ENCODE data around the gene KCNJ10. TPM values are rescaled to one million over a fixed set of nuclear protein-coding genes. Genes with fewer than 3 reads are reported as not detected.

Gene KCNJ10
- total RNA-seq (ENCODE audit: low replicate concordance): not detected in 2 replicates

DNA sequence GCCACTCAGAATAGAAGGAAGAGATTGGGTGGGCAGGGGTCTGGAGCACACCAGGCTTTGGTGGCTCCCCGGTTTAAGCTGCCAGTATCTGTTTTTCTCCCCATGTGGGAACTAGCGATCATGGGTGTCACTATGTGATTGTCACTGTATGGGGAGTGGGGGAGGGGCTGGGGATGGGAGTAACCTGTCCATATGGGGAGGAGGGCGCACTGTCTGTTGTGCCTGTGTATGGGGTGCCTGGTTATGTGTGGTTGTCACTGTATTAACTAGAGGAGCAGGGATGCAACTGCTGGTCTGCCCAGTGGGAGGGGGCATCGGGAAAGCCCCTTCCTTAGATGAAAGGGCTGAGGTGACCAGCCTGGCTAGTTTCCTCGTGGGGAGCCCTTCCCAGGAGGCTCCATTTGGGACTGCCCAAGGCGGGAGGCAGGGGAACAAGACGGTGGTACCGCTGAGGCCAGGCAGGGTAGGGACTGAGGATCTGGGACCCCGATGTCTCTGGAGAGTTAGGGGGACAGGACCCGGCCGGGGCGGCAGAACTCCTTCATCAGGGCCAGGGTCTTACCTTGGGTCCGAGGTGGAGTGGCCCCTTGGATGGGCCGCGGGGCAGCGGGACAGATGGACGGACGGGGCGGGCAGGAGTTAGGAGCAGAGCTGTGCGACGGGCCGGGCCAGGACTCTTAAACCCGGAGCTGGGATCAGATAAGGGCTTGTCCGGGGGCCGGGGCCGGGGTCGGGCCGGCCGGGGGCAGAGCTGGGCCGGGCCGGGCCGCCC is at the start of gene KCNJ10:
TSS of gene KCNJ10 (minus strand) at position 701 of the 772 bp plus-strand sequence. CDS start 27,628 bp downstream, outside the sequence.

DNA sequence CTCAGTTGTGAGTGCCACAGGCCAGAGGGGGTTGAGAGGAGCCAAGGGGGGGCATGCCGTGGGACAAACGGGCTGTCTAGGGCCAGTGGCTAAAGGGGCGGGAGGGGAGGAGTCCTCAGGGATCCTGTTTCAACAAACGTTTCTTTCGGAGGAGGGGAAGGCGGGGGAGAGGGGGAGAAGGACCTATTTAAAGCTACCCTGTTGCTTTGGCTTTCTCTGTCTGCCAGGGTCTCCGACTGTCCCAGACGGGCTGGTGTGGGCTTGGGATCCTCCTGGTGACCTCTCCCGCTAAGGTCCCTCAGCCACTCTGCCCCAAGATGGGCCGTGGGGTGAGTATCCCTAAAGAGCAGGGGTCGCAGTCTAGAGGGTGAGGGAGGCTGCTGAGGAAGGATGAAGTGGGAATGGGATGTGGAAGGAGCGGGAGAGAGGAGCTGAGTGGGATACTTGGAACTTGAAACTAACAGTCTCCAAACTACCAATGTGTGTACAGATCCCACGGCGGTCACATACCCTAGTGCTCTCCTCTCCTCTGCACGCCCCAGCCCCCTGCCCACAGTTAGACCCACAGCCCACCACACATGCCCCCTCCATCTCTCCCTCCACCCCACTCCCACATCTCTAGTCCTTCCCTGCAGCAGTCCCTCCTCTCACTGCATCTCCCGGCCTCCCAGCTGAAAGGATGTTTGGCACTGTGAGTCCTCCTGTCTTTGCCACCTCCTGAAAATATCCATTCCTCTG is 45.8 kb upstream of the KCNJ10 start, which contains the start of gene ATP1A2:
TSS of gene ATP1A2 (plus strand) at position 215 of the 738 bp plus-strand sequence. CDS start at position 318, 103 bp downstream.

DNA sequence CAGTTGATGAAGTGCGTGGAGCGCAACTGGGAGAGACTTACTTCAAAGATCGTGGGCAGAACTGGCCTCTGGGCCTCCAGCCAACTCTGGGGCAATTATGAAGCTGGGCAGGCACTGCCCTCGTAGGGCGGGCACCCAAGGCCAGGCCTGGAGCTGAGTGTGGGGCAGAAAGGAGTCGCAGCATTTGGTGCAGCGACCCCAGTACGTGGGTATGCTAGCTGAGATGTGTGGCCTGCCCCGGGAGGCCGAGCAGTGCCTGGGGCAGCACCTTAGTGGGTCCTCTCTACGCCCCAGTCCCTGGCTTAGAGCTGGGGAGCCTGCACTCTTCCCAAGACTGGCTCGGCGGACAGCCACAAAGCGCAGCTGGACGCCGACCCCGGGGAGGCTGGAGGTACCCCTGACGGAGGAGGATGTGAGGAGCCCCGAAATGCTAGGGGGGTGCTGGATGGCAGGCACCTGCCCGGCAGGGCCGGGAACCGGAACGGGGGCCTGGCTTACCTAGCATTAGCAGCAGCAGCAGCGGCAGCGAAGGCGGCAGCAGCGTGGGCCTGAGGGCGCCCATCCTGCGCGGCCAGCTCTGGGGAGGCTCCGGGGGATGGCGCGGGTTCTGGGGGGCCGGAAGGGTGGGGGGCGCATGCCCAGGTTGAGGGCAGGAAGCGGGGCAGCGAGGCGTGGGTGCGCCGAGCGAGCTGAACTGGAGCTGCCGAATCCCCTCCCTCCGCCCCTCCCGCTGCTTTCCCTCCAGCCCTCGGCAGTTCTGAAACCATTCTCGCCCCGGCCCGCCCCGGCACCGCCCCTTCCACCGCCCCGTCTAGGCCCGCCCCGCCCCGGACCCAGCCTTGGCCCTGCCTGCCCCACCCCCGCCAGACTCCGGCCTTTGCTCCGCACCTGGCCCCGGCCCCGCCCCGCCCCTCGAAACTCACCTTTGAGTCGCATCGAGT is 28.2 kb upstream of the KCNJ10 start, which contains the start of gene IGSF8:
TSS of gene IGSF8 (minus strand) at position 709 of the 941 bp plus-strand sequence. CDS start at position 562, 147 bp downstream.

DNA sequence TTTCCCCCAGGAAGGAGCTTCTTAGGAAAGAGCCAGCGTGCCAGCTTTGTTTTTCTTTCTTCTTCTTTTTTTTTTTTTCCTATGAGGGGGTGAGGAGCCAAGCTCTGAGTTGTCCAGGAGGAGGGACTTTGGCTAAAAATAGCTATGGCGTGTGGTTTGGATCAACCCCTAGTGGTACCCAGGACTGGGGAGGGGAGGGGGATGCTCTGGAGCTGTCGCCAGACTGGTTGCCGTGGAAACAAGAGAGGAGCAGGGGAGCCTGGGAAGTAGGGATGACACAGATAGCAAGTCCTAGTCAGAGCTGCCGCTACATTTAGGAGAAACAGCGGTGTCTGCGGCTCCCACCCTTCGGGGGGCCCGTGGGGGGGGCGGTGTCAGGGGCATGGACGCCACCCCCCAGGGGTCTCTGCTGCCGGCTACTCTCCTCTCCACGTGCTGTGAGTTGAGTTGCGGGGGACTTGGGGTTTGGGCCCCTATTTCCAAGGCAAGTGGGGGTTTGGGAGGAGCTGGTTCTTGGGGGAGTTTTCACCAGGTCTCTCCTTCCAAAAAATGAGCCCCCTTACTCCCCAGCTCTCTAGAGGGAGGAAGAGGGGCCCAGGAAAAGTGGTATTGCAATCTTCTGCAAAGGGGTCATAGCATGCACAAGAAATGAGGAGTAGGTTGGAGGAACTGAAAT is 11.4 kb upstream of the KCNJ10 start, which contains the start of gene KCNJ9:
TSS of gene KCNJ9 (plus strand) at position 278 of the 676 bp plus-strand sequence. CDS start 2,493 bp downstream, outside the sequence.

DNA sequence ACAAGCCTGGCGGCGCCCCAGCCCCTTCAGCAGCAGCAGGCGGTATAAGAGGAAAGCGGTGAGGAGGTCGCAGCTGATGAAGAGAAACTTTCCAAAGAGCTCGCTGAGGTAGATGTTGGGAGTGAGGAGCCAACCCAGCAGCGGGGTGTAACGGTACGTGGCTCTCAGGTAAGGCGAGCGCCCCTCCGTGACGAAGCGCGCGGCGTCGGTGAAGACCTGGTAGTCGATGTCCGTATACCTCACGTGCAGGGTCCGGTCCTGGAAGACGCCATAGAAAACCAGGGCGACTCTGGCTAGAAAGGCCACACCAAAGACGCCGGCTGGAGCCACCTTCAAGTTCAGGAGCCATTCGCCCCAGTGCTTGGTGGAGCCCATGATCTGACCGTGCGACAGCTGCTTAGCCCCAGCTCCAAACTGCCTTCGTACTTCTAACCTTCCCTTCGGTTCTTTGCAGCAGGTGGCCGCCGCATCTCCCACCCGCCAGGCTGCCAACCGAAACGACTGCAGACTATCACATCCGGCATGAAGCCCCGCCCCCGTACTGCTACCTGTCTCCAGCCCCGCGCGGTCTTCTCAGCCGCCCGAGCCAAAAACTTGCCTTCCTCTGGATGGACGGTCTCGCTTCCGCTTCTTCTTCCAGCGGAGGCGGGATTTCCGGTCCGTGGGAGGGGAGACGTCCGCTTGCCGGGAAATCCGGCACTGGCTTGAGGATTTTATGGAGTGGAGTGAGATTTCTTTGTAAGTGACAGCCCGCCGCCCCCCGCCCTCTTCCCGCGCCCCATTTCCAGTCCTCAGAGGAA is 38.4 kb downstream of the KCNJ10 start, which contains the start of gene PIGM:
TSS of gene PIGM (minus strand) at position 626 of the 800 bp plus-strand sequence. CDS start at position 375, 251 bp downstream.

DNA sequence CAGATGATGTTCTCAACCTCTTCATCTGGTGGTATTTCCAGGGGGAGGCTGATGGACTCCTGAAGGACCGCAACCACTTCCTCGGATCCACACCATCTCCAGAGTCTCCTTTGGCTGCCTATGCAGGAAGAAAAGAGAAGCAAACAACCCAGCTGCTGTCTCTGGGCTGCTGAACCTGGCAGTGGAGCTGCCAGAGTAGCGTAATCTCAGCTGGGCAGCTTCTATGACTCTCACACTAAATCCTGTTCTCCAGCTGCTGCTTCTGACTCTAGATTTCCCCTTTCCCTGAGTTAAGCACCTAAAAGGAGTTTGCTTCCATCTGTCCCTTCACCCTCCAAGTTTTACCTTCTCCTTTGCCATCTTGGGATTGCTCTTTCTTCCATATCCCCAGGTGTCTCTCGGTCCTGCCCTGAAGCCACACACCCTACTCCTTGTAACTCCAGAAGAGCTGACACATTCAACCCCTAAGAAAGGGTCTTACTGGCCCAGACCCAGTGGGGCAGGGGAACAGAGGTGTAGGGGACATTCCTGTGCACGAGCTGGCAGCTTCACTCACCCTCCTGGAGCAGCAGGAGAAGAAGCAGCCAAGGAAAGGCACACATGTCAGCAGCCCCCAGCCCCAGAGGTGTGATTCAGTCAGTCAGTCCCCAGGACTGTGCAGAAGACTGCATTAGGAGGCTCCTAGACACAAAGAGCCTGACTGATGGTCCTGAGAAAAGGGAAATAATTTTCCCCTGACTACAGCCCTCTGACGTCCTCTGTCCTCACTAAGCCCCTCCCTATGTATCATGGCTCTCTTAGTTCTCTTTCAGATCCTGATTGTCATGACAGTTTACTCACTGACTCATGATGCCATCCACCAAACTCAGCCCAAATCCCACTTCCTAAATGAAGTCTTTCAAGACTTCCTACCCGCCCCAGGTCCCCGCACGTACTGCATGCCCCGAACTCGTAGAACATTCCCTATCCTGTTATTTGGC is 116.1 kb downstream of the KCNJ10 start, which contains the start of gene SLAMF9:
TSS of gene SLAMF9 (minus strand) at position 702 of the 980 bp plus-strand sequence. CDS start at position 602, 100 bp downstream.

Other genes starting within 250 kb of the KCNJ10 start
- gene SLAMF8, start 243.3 kb downstream of the KCNJ10 start, total RNA-seq (ENCODE audit: low replicate concordance): not detected in 2 replicates
- 0.08 TPM in 1 of 2 replicates, not detected in the other for gene VSIG8, start 207.5 kb downstream of the KCNJ10 start, total RNA-seq (ENCODE audit: low replicate concordance)
- gene CFAP45, start 170.0 kb downstream of the KCNJ10 start, total RNA-seq (ENCODE audit: low replicate concordance): 0.23 and 1.1 TPM in 2 replicates
- gene TAGLN2, start 144.7 kb downstream of the KCNJ10 start, total RNA-seq (ENCODE audit: low replicate concordance): 135 and 476 TPM in 2 replicates
- 0.12 TPM in 1 of 2 replicates, not detected in the other for gene IGSF9, start 124.5 kb downstream of the KCNJ10 start, total RNA-seq (ENCODE audit: low replicate concordance)
- 0.38 TPM in 1 of 2 replicates, not detected in the other for gene SLAMF9, start 115.9 kb downstream of the KCNJ10 start, total RNA-seq (ENCODE audit: low replicate concordance)
- 1.6 and 3.0 TPM in 2 replicates for gene PIGM, start 38.2 kb downstream of the KCNJ10 start, total RNA-seq (ENCODE audit: low replicate concordance)
- gene KCNJ9, start 11.4 kb upstream of the KCNJ10 start, total RNA-seq (ENCODE audit: low replicate concordance): under 0.01 TPM in 1 of 2 replicates, not detected in the other
- 18.0 and 23.1 TPM in 2 replicates for gene IGSF8, start 28.5 kb upstream of the KCNJ10 start, total RNA-seq (ENCODE audit: low replicate concordance)
- under 0.01 and 0.08 TPM in 2 replicates for gene ATP1A2, start 45.6 kb upstream of the KCNJ10 start, total RNA-seq (ENCODE audit: low replicate concordance)
- gene ATP1A4, start 81.4 kb upstream of the KCNJ10 start, total RNA-seq (ENCODE audit: low replicate concordance): not detected in 2 replicates
- gene CASQ1, start 120.4 kb upstream of the KCNJ10 start, total RNA-seq (ENCODE audit: low replicate concordance): 0.23 TPM in 1 of 2 replicates, not detected in the other
- 94.8 and 106 TPM in 2 replicates for gene PEA15, start 135.2 kb upstream of the KCNJ10 start, total RNA-seq (ENCODE audit: low replicate concordance)
- gene DCAF8, start 192.4 kb upstream of the KCNJ10 start, total RNA-seq (ENCODE audit: low replicate concordance): 64.9 and 108 TPM in 2 replicates
- gene PEX19, start 215.0 kb upstream of the KCNJ10 start, total RNA-seq (ENCODE audit: low replicate concordance): 30.3 and 33.5 TPM in 2 replicates